HCT116 (cell line): ENCODE measurements around the gene CCDC137. TPM values are rescaled to one million over a fixed set of nuclear protein-coding genes. Genes with fewer than 3 reads are reported as not detected.
A peak's percentile ranks its signal among the peaks of the same experiment; 100 is the strongest.

ENCODE experiments used
- ATAC-seq: fragments of 200-7000 bp; cut with Tn5 transposase; 2 replicates; pipeline ENCODE4 v1.9.1; 2020; ENCODE audit warnings: mild to moderate bottlenecking, moderate library complexity
- BruUV-seq: library from RNA; stranded (reverse); fragments of 400-500 nt; replicated peaks from 2 replicates; lab custom pipeline; 2021; lab: Mats Ljungman, UMichigan
- CTCF ChIA-PET: fragments of 300-600 bp; sonication (Branson Sonifier 250); formaldehyde crosslinking; loops from one replicate; lab custom pipeline; 2021; ENCODE audit warnings: antibody characterized with exemption; lab: Charles Lee
- POLR2A ChIA-PET: fragments of 300-600, 350-600 bp; sonication (Branson Sonifier 250); formaldehyde crosslinking; loops from one replicate; lab custom pipeline; 2021; ENCODE audit warnings: antibody characterized with exemption; lab: Charles Lee
- RAD21 ChIA-PET, 2 experiments: fragments of 300-600 bp; sonication (Branson Sonifier 250); formaldehyde crosslinking; loops; one replicate each; lab custom pipeline; 2023; ENCODE audit warnings: low total read pairs in 2 of 2; ENCODE audit not compliant: uncharacterized antibody in 2 of 2, unreplicated experiment in 2 of 2, low non-redundant PET in 1 of 2; lab: Charles Lee
- DNase-seq: peaks from one replicate; pipeline ENCODE4 v3.0.0-alpha.2; 2010; ENCODE audit warnings: low read depth, low spot score
- H2AFZ ChIP-seq: fragments of 200-600 bp; shearing (Covaris generic), sonication (generic); 2 replicates; pipeline ENCODE4 v1.6.1; 2017; ENCODE audit warnings: low read depth, mixed run types, mixed read lengths, antibody characterized with exemption, low read length; ENCODE audit not compliant: poor library complexity, severe bottlenecking
- H3K27ac ChIP-seq: 2 replicates; pipeline ENCODE4 v1.5.1; 2012; ENCODE audit warnings: low read depth, low read length
- H3K27me3 ChIP-seq: fragments of 200-600 bp; sonication (generic); 2 replicates; pipeline ENCODE4 v1.6.1; 2016; ENCODE audit warnings: mixed run types, low read length, mixed read lengths; ENCODE audit not compliant: insufficient read depth
- H3K36me3 ChIP-seq, 2 experiments: fragments of 200-500 bp in 1 of 2; fragments of 200-600 bp in 1 of 2; sonication (Bioruptor generic) in 1 of 2; sonication (generic) in 1 of 2; 2 replicates each; pipeline versions ENCODE4 v1.5.1 to v1.6.1; 2014 to 2016; ENCODE audit warnings: low read length in 2 of 2, inconsistent platforms in 1 of 2, mixed read lengths in 1 of 2, mixed run types in 1 of 2; ENCODE audit not compliant: insufficient read depth in 2 of 2, control insufficient read depth in 1 of 2
- H3K4me1 ChIP-seq, 2 experiments: fragments of 200-600 bp in 1 of 2; sonication (generic) in 1 of 2; 2 replicates each; pipeline versions ENCODE4 v1.5.1 to v1.6.1; 2012 to 2017; ENCODE audit warnings: low read length in 2 of 2, inconsistent platforms in 1 of 2, mild to moderate bottlenecking in 1 of 2, mixed read lengths in 1 of 2, mixed run types in 1 of 2, moderate library complexity in 1 of 2; ENCODE audit not compliant: insufficient read depth in 2 of 2, control insufficient read depth in 1 of 2
- H3K4me2 ChIP-seq: fragments of 200-600 bp; sonication (generic); 2 replicates; pipeline ENCODE4 v1.6.1; 2017; ENCODE audit warnings: mixed run types, low read length, mixed read lengths
- H3K4me3 ChIP-seq, 2 experiments: fragments of 200-600 bp in 1 of 2; sonication (generic) in 1 of 2; replicated peaks in 1 of 2; 2 replicates each; pipeline ENCODE4 v1.5.1; 2011 to 2016; ENCODE audit warnings: low read length in 2 of 2, control low read depth in 1 of 2, low read depth in 1 of 2, mild to moderate bottlenecking in 1 of 2, mixed read lengths in 1 of 2, mixed run types in 1 of 2
- H3K79me2 ChIP-seq: fragments of 200-600 bp; sonication (generic); 2 replicates; pipeline ENCODE4 v1.6.1; 2017; ENCODE audit warnings: mild to moderate bottlenecking, mixed run types, low read length, moderate library complexity, mixed read lengths; ENCODE audit not compliant: insufficient read depth
- H3K9ac ChIP-seq: fragments of 200-600 bp; sonication (generic); 2 replicates; pipeline ENCODE4 v1.6.1; 2016; ENCODE audit warnings: low read length, mixed read lengths
- H3K9me2 ChIP-seq: fragments of 200-600 bp; sonication (generic), shearing (Covaris generic); 2 replicates; pipeline ENCODE4 v1.6.1; 2017; ENCODE audit warnings: mixed run types, mild to moderate bottlenecking, moderate library complexity; ENCODE audit not compliant: insufficient read depth
- H3K9me3 ChIP-seq, 2 experiments: fragments of 200-500 bp in 1 of 2; fragments of 200-600 bp in 1 of 2; sonication (Bioruptor generic) in 1 of 2; sonication (generic) in 1 of 2; 2 replicates each; pipeline ENCODE4 v1.6.1; 2014 to 2017; ENCODE audit warnings: low read length in 2 of 2, mixed read lengths in 2 of 2, inconsistent platforms in 1 of 2, low read depth in 1 of 2, mild to moderate bottlenecking in 1 of 2, mixed run types in 1 of 2, moderate library complexity in 1 of 2; ENCODE audit not compliant: control insufficient read depth in 1 of 2, insufficient read depth in 1 of 2
- H4K20me1 ChIP-seq: fragments of 200-600 bp; sonication (generic), shearing (Covaris generic); 2 replicates; pipeline ENCODE4 v1.6.1; 2017; ENCODE audit warnings: mixed run types, mild to moderate bottlenecking, moderate library complexity; ENCODE audit not compliant: insufficient read depth
- CBX3 ChIP-seq: IDR thresholded peaks from 2 replicates; pipeline ENCODE4 v1.6.1; 2012; ENCODE audit warnings: low read depth
- CEBPB ChIP-seq: IDR thresholded peaks from 2 replicates; pipeline ENCODE4 v1.6.1; 2012; ENCODE audit warnings: low read depth
- EGR1 ChIP-seq: IDR thresholded peaks from 2 replicates; pipeline ENCODE4 v1.6.1; 2012; ENCODE audit warnings: low read depth
- ELF1 ChIP-seq: IDR thresholded peaks from 2 replicates; pipeline ENCODE4 v1.6.1; 2012; ENCODE audit warnings: low read depth, borderline replicate concordance
- EZH2 ChIP-seq: fragments of 200-600 bp; sonication (generic); IDR thresholded peaks from 2 replicates; pipeline ENCODE4 v1.6.1; 2017; ENCODE audit warnings: antibody characterized with exemption, mixed run types
- EZH2phosphoT487 ChIP-seq: fragments of 200-600 bp; IDR thresholded peaks from 2 replicates; pipeline ENCODE4 v1.6.1; 2018; ENCODE audit warnings: antibody characterized with exemption, borderline replicate concordance
- FOSL1 ChIP-seq: IDR thresholded peaks from 2 replicates; pipeline ENCODE4 v1.6.1; 2012; ENCODE audit warnings: low read depth
- JUND ChIP-seq: IDR thresholded peaks from 2 replicates; pipeline ENCODE4 v1.6.1; 2012
- POLR2A ChIP-seq: IDR thresholded peaks from 2 replicates; pipeline ENCODE4 v1.7.0; 2011; ENCODE audit warnings: borderline replicate concordance; ENCODE audit not compliant: insufficient read depth, insufficient read length; ENCODE audit errors: extremely low read depth
- RAD21 ChIP-seq: IDR thresholded peaks from 2 replicates; pipeline ENCODE4 v1.6.1; 2012; ENCODE audit warnings: low read depth, mild to moderate bottlenecking
- SIN3A ChIP-seq: IDR thresholded peaks from 2 replicates; pipeline ENCODE4 v1.6.1; 2012; ENCODE audit warnings: low read depth
- SRF ChIP-seq: IDR thresholded peaks from 2 replicates; pipeline ENCODE4 v1.6.1; 2012; ENCODE audit warnings: low read depth
- TCF7L2 ChIP-seq: IDR thresholded peaks from 2 replicates; pipeline ENCODE4 v1.7.0; 2011; ENCODE audit warnings: borderline replicate concordance, inconsistent platforms; ENCODE audit not compliant: insufficient read depth, insufficient read length; ENCODE audit errors: extremely low read depth
- YY1 ChIP-seq: IDR thresholded peaks from 2 replicates; pipeline ENCODE4 v1.6.1; 2011; ENCODE audit warnings: low read length, low read depth, moderate library complexity, mild to moderate bottlenecking; ENCODE audit not compliant: insufficient replicate concordance; ENCODE audit errors: extremely low read depth
- ZFX ChIP-seq: fragments of 450-650 bp; IDR thresholded peaks from 2 replicates; pipeline ENCODE4 v1.6.1; 2017
- ZNF274 ChIP-seq: fragments of 200-500 bp; sonication (Bioruptor generic); IDR thresholded peaks from 2 replicates; pipeline ENCODE4 v1.6.1; 2014; ENCODE audit warnings: mild to moderate bottlenecking, low read depth, low read length, inconsistent platforms
- intact Hi-C: fragments of 100-400 bp; cut with micrococcal nuclease; formaldehyde crosslinking; loops from 2 replicates; pipeline ENCODE4 v1.10.0; 2022
- total RNA-seq: library from RNA; stranded (reverse); gene quantifications from one replicate; pipeline ENCODE4 v1.2.1, GENCODE V29; 2021; ENCODE audit not compliant: unreplicated experiment
- TF ChIP-seq, protein P1 (sequence below): IDR thresholded peaks from 2 replicates; pipeline ENCODE4 v1.6.1; 2012
- TF ChIP-seq, protein P2 (sequence below): IDR thresholded peaks from 2 replicates; pipeline ENCODE4 v1.6.1; 2012; ENCODE audit warnings: low read depth
- TF ChIP-seq, protein P3 (sequence below): IDR thresholded peaks from 2 replicates; pipeline ENCODE4 v1.6.1; 2012
- TF ChIP-seq, protein P4 (sequence below): IDR thresholded peaks from 2 replicates; pipeline ENCODE4 v1.6.1; 2011; ENCODE audit warnings: mild to moderate bottlenecking, low read length, moderate library complexity; ENCODE audit not compliant: insufficient replicate concordance; ENCODE audit errors: extremely low read depth

CCDC137 gene
- total RNA-seq, 1 experiment from 2014 or later, result 77.5 TPM

DNA sequence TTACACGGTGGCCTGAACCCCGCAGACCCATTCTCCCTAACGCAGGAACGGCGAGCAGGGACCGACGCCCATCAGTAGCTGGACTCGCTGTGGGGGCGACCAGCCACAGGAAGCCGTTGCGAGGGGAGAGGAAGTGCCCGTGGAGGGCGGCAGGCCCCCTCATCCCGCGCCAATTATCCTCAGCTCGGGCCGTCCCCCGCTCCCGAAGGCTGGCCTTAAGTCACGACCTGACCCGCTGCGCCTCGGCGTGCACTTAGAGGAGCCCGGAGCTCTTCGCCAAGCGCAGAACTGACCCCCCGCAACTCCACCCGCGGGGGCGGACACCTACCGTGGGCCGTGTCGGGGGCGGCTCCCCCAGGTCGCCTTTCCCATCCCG lies 16.7 kb downstream of the CCDC137 start:
- Histone ChIP-seq H3K4me3 (peak overlapping the region; percentile 86 to 99), H3K36me3 (peaks cover 13 to 34% of the 10 kb centered on the region in 2 experiments), H3K4me2 (peak overlapping the region; percentile 96), H3K79me2 (peaks cover 67% of the 10 kb centered on the region), H3K27me3 (no peaks in the 10 kb centered on the region), H3K27ac (peak overlapping the region; percentile 92), H4K20me1 (peaks cover 6% of the 10 kb centered on the region; the same call in 1 of the 2 replicates), H3K9ac (peak overlapping the region; percentile 85), H2AFZ (no peak overlapping the region), H3K9me3 (no peaks in the 10 kb centered on the region), H3K9me2 (no peaks in the 10 kb centered on the region), H3K4me1 (peaks cover 18 to 23% of the 10 kb centered on the region in 2 experiments)
- CTCF ChIA-PET, result interaction anchor here (1.2 kb wide), 1 partner anchor 8 kb away, joined by 8 read pairs; no protein-coding TSS in a partner anchor
- POLR2A ChIA-PET, result interaction anchor here (0.6 to 4.4 kb wide), 12 partner anchors 8 to 171 kb away, joined by 3 to 33 read pairs (median 5); partner anchors contain the start of genes ACTG1, CCDC137, MRPL12 and OXLD1
- intact Hi-C loops, result loop anchor here (1.0 to 2.0 kb wide), 2 partner anchors 16 to 20 kb away; partner anchors contain the start of gene MRPL12
- ATAC-seq (peak; percentile 40; the same call in 1 of the 2 replicates), DNase-seq (no peak)
- RAD21 ChIA-PET, result interaction anchor here (0.7 to 1.2 kb wide), 5 partner anchors 8 to 157 kb away, joined by 4 to 5 read pairs (median 4); partner anchors contain the start of genes CCDC137 (in 1 of the 2), MRPL12 (in 1 of the 2) and OXLD1 (in 1 of the 2)
- TF ChIP-seq, protein P1, sequence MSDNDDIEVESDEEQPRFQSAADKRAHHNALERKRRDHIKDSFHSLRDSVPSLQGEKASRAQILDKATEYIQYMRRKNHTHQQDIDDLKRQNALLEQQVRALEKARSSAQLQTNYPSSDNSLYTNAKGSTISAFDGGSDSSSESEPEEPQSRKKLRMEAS, result no peak
- TF ChIP-seq POLR2A, result no peak
- TF ChIP-seq ELF1, result no peak
- no peak for TF ChIP-seq EZH2
- TF ChIP-seq, protein P2, sequence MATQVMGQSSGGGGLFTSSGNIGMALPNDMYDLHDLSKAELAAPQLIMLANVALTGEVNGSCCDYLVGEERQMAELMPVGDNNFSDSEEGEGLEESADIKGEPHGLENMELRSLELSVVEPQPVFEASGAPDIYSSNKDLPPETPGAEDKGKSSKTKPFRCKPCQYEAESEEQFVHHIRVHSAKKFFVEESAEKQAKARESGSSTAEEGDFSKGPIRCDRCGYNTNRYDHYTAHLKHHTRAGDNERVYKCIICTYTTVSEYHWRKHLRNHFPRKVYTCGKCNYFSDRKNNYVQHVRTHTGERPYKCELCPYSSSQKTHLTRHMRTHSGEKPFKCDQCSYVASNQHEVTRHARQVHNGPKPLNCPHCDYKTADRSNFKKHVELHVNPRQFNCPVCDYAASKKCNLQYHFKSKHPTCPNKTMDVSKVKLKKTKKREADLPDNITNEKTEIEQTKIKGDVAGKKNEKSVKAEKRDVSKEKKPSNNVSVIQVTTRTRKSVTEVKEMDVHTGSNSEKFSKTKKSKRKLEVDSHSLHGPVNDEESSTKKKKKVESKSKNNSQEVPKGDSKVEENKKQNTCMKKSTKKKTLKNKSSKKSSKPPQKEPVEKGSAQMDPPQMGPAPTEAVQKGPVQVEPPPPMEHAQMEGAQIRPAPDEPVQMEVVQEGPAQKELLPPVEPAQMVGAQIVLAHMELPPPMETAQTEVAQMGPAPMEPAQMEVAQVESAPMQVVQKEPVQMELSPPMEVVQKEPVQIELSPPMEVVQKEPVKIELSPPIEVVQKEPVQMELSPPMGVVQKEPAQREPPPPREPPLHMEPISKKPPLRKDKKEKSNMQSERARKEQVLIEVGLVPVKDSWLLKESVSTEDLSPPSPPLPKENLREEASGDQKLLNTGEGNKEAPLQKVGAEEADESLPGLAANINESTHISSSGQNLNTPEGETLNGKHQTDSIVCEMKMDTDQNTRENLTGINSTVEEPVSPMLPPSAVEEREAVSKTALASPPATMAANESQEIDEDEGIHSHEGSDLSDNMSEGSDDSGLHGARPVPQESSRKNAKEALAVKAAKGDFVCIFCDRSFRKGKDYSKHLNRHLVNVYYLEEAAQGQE, result no peak
- no peak for TF ChIP-seq RAD21
- TF ChIP-seq, protein P3, sequence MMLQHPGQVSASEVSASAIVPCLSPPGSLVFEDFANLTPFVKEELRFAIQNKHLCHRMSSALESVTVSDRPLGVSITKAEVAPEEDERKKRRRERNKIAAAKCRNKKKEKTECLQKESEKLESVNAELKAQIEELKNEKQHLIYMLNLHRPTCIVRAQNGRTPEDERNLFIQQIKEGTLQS, result no peak
- no peak for TF ChIP-seq ZFX
- no peak for TF ChIP-seq JUND
- TF ChIP-seq TCF7L2, result no peak
- no peak for TF ChIP-seq FOSL1
- no peak for TF ChIP-seq EGR1
- no peak for TF ChIP-seq SIN3A
- no peak for TF ChIP-seq CEBPB
- TF ChIP-seq SRF, result no peak
- no peak for TF ChIP-seq ZNF274
- TF ChIP-seq, protein P4, sequence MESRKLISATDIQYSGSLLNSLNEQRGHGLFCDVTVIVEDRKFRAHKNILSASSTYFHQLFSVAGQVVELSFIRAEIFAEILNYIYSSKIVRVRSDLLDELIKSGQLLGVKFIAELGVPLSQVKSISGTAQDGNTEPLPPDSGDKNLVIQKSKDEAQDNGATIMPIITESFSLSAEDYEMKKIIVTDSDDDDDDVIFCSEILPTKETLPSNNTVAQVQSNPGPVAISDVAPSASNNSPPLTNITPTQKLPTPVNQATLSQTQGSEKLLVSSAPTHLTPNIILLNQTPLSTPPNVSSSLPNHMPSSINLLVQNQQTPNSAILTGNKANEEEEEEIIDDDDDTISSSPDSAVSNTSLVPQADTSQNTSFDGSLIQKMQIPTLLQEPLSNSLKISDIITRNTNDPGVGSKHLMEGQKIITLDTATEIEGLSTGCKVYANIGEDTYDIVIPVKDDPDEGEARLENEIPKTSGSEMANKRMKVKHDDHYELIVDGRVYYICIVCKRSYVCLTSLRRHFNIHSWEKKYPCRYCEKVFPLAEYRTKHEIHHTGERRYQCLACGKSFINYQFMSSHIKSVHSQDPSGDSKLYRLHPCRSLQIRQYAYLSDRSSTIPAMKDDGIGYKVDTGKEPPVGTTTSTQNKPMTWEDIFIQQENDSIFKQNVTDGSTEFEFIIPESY, result no peak
- no peak for TF ChIP-seq YY1
- no peak for TF ChIP-seq EZH2phosphoT487
- no peak for TF ChIP-seq CBX3
- no TSS peak for BruUV-seq
